Muscle layer of colon (tissue), 2 donors: Measurements from ENCODE around the gene HNRNPCL1.
"Not testable (repeated sequence)": the region's sequence is repeated elsewhere in the genome, so short reads cannot be mapped to it uniquely, and the experiment has no call there.

Experiments used
- H3K27ac ChIP-seq: one replicate; pipeline ENCODE4 v1.7.0; 2013; ENCODE audit warnings: low read depth, mild to moderate bottlenecking, low read length, moderate library complexity
- H3K27me3 ChIP-seq, 2 donors: one replicate each; pipeline ENCODE4 v1.7.0; 2013; ENCODE audit warnings: low read length in 2 of 2, mild to moderate bottlenecking in 2 of 2; ENCODE audit not compliant: insufficient read depth in 2 of 2, control insufficient read depth in 1 of 2
- H3K36me3 ChIP-seq: one replicate; pipeline ENCODE4 v1.7.0; 2013; ENCODE audit warnings: mild to moderate bottlenecking, low read length; ENCODE audit not compliant: insufficient read depth
- H3K4me1 ChIP-seq: one replicate; pipeline ENCODE4 v1.7.0; 2013; ENCODE audit warnings: mild to moderate bottlenecking, low read length; ENCODE audit not compliant: insufficient read depth
- H3K4me3 ChIP-seq, 2 donors: one replicate each; pipeline ENCODE4 v1.7.0; 2013; ENCODE audit warnings: low read length in 2 of 2, low read depth in 1 of 2, mild to moderate bottlenecking in 1 of 2, moderate library complexity in 1 of 2
- H3K9ac ChIP-seq: one replicate; pipeline ENCODE4 v1.7.0; 2013; ENCODE audit warnings: low read length
- H3K9me3 ChIP-seq: one replicate; pipeline ENCODE4 v1.7.0; 2013; ENCODE audit warnings: mild to moderate bottlenecking, low read length
- donor health status: abdominal sarcoma.
- donor health status: Adenocarcinoma of cecum.

The HNRNPCL1 gene

GRCh38 chr1:12848620-12849019, at the start of gene HNRNPCL1:
Gene HNRNPCL1, minus strand, starts transcription at chr1:12848720. Its CDS starts 431 bp downstream, at chr1:12848289.
- not testable (repeated sequence) for H3K4me1 ChIP-seq, H3K36me3 ChIP-seq, H3K9ac ChIP-seq, H3K27me3 ChIP-seq, H3K9me3 ChIP-seq, H3K27ac ChIP-seq, H3K4me3 ChIP-seq

- H3K27ac ChIP-seq, H3K9ac ChIP-seq, H3K27me3 ChIP-seq, H3K36me3 ChIP-seq, H3K4me1 ChIP-seq, H3K9me3 ChIP-seq, H3K4me3 ChIP-seq: not testable (repeated sequence)
These were observed 49.6 kb upstream of the HNRNPCL1 start, which contains the start of gene PRAMEF10 for GRCh38 chr1:12898170-12898569. Gene PRAMEF10, minus strand, starts transcription at chr1:12898270. Its CDS starts 2,423 bp downstream, at chr1:12895847.

- H3K27ac ChIP-seq, H3K4me1 ChIP-seq, H3K9me3 ChIP-seq, H3K9ac ChIP-seq, H3K27me3 ChIP-seq, H3K4me3 ChIP-seq, H3K36me3 ChIP-seq: not testable (repeated sequence)
These were observed 37.6 kb upstream of the HNRNPCL1 start, which contains the start of gene PRAMEF4 for GRCh38 chr1:12886101-12886500. Gene PRAMEF4, minus strand, starts transcription at chr1:12886201. Its CDS starts 2,807 bp downstream, at chr1:12883394.

- H3K4me1 ChIP-seq, H3K27ac ChIP-seq, H3K4me3 ChIP-seq, H3K9ac ChIP-seq, H3K27me3 ChIP-seq, H3K36me3 ChIP-seq, H3K9me3 ChIP-seq: not testable (repeated sequence)
These were observed 29.9 kb upstream of the HNRNPCL1 start for GRCh38 chr1:12878453-12878852.

- not testable (repeated sequence) for H3K27me3 ChIP-seq, H3K9ac ChIP-seq, H3K4me3 ChIP-seq, H3K36me3 ChIP-seq, H3K4me1 ChIP-seq, H3K9me3 ChIP-seq, H3K27ac ChIP-seq
These were observed 14.8 kb upstream of the HNRNPCL1 start for GRCh38 chr1:12863131-12863880.

- not testable (repeated sequence) for H3K4me3 ChIP-seq, H3K9ac ChIP-seq, H3K4me1 ChIP-seq, H3K27me3 ChIP-seq, H3K36me3 ChIP-seq, H3K27ac ChIP-seq, H3K9me3 ChIP-seq
These were observed 8.3 kb upstream of the HNRNPCL1 start, which contains the start of gene PRAMEF2 for GRCh38 chr1:12856786-12857185. Gene PRAMEF2, plus strand, starts transcription at chr1:12857086. Its CDS starts 1,924 bp downstream, at chr1:12859010.

- Histone ChIP-seq H3K4me3 (no peak overlapping the region), H3K27ac (no peak overlapping the region), H3K9ac (no peak overlapping the region), H3K36me3 (no peaks in the 10 kb centered on the region), H3K4me1 (no peaks in the 10 kb centered on the region), H3K9me3 (no peaks in the 10 kb centered on the region), H3K27me3 (no peaks in the 10 kb centered on the region)
These were observed 3.3 kb upstream of the HNRNPCL1 start for GRCh38 chr1:12851779-12852178.

GRCh38 chr1:12833251-12833650, 15.3 kb downstream of the HNRNPCL1 start:
- not testable (repeated sequence) for H3K4me1 ChIP-seq, H3K27ac ChIP-seq, H3K27me3 ChIP-seq, H3K9ac ChIP-seq, H3K4me3 ChIP-seq, H3K36me3 ChIP-seq, H3K9me3 ChIP-seq

- H3K4me3 ChIP-seq, H3K27ac ChIP-seq, H3K9me3 ChIP-seq, H3K9ac ChIP-seq, H3K27me3 ChIP-seq, H3K4me1 ChIP-seq, H3K36me3 ChIP-seq: not testable (repeated sequence)
These were observed 17.2 kb downstream of the HNRNPCL1 start, which contains the start of gene PRAMEF11 for GRCh38 chr1:12831310-12831709. Gene PRAMEF11, minus strand, starts transcription at chr1:12831410. Its CDS starts 2,621 bp downstream, at chr1:12828789.

GRCh38 chr1:12819061-12819460, 29.5 kb downstream of the HNRNPCL1 start:
- H3K9ac ChIP-seq, H3K27ac ChIP-seq, H3K9me3 ChIP-seq, H3K4me3 ChIP-seq, H3K4me1 ChIP-seq, H3K36me3 ChIP-seq, H3K27me3 ChIP-seq: not testable (repeated sequence)

- Histone ChIP-seq H3K4me1 (no peaks in the 10 kb centered on the region), H3K36me3 (no peaks in the 10 kb centered on the region), H3K9ac (no peak overlapping the region), H3K27ac (no peak overlapping the region), H3K27me3 (no peaks in the 10 kb centered on the region), H3K9me3 (no peaks in the 10 kb centered on the region), H3K4me3 (no peak overlapping the region)
These were observed 37.1 kb downstream of the HNRNPCL1 start for GRCh38 chr1:12811409-12811784.
